CD4-positive, alpha-beta T cell treated with Interleukin-15 for 1 hour (primary cell): ENCODE measurements around the gene FUBP1.
"Not testable (repeated sequence)": the region's sequence is repeated elsewhere in the genome, so short reads cannot be mapped to it uniquely, and the experiment has no call there.

Experiments used
- DNase-seq: peaks from one replicate; pipeline ENCODE4 v3.0.0-alpha.2; 2020

Gene FUBP1

DNA sequence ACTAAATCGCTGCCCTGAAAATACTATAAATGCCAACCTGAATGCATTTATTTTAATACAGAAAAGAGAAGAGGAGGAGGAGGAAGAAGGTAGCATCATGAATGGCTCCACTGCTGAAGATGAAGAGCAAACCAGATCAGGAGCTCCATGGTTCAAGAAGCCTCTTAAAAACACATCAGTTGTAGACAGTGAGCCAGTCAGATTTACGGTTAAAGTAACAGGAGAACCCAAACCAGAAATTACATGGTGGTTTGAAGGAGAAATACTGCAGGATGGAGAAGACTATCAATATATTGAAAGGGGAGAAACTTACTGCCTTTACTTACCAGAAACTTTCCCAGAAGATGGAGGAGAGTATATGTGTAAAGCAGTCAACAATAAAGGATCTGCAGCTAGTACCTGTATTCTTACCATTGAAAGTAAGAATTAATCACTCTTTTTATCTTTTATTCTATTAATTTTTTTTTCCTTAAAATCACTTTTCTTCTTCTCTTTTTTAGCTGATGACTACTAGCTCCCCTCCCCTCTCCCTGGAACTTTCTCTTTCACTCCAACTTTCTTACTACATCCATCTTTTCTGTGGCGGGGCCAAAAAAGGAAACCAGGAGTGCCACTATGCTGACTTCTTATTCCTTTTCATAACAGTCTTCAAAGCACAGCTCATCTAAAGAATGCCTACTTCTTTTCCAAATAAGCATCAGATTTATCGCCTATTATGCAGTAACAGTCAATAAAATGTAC, 36.3 kb downstream of the FUBP1 start:
- no peak for DNase-seq

- DNase-seq = no peak
Observed at GRCh38 chr1:77940921-77941570, 37.8 kb downstream of the FUBP1 start.

- no peak for DNase-seq
Observed at GRCh38 chr1:77938651-77939050, 40.2 kb downstream of the FUBP1 start.

GRCh38 chr1:77929806-77930205, 49.1 kb downstream of the FUBP1 start:
- no peak for DNase-seq

DNA sequence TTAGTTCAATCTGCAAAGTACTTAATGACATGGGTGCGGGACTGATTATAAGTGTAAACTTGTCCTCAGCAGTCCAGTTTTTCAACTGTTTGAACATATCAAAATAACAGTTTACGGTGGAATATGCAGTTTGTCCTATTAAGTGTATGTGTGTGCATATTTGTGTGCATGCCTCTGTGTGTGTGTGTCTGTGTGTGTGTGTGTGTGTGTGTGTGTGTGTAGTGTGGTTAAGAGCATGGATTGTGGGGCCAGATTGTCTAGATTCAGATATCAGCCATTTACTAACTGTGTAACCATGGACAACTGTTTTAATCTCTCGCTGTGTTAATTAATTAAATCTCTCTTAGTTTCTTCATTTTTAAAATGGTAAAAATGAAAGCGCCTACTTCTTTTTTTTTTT, 51.5 kb downstream of the FUBP1 start:
- no peak for DNase-seq

GRCh38 chr1:77926561-77927357, 52.1 kb downstream of the FUBP1 start:
- no peak for DNase-seq

GRCh38 chr1:77925956-77926355, 52.9 kb downstream of the FUBP1 start:
- DNase-seq = no peak

GRCh38 chr1:77925518-77925917, 53.4 kb downstream of the FUBP1 start:
- no peak for DNase-seq

- DNase-seq = not testable (repeated sequence)
Observed at GRCh38 chr1:77918918-77919317, 60.0 kb downstream of the FUBP1 start.

- DNase-seq = no peak
Observed at GRCh38 chr1:77910116-77910515, 68.8 kb downstream of the FUBP1 start.

GRCh38 chr1:77906624-77907023, 72.2 kb downstream of the FUBP1 start:
- DNase-seq = no peak

DNA sequence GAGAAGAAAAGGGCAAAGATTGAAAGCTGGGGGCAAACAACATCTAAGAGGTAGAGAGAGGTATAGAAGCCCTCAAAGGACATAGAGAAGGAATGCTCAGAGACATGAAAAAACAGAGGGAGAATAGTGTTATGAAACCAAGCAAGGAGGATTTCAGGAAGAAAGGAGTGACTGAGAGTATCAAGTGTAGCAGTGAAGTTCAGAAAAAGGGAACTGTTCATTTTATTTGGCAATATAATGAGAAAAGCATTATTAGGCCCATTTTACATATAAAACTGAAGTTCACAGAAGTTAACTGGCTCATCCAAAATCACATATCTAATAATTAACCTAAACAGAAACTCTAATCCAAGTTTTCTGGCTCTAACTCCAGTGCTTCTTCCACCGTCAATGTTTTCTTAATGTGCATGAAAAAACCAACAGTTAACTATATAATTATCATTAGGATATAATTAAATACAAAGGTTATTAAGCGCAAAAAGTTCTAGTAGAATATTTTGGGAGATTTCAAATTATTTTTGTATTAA, 72.8 kb downstream of the FUBP1 start:
- no peak for DNase-seq

DNA sequence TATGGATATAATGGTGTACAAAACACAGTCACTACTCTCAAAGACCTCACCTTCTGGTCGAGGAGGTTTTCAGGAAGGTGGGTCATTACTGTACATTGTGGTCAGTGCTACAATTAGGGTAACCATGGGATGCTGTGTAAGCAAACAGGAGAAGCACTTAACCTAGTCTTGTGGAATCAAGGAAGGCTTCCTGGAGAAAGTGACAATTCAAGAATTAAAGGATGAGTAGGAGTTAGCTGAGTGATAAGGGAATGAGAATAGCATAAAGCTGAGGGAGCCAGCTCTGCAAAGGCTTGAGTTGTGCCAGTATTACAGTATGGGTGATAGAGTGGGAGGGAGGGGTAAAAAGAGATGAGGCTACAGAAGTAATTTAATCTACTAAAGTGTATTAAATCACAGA, 73.3 kb downstream of the FUBP1 start:
- no peak for DNase-seq

GRCh38 chr1:77900687-77901293, 78.1 kb downstream of the FUBP1 start:
- no peak for DNase-seq

DNA sequence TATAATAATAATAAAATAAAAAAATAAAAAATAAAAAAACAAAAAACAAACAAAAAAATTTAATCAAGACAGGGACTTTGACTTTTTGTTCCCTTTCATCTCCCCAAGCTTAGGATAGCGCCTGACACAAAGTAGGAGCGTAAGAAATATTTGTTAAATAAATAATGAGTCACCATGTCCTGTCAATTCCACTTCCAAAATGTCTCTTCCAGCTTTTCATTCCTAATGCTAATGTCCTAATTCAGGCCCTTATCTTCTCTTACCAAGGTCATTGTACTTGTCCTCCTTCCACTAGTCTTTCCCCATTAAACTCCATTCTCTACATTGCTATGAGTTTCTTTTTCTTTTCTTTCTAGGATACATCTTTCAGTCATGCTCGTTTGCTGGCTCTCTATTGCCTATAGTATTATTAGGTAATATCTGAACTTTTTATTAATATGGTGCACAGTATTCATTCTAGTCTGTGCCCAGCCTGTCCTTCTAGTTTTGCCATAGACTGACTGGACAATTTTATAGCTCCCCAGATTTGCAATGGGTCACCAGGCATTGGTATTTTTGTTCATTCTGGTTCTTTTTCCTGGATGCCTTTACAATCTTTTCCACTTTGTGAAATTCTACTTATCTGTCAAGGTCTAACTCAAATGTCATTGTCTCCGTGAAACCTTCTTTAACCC, 79.1 kb downstream of the FUBP1 start:
- no peak for DNase-seq
